HepG2 (cell line): ENCODE data around the gene FITM1. TPM values are rescaled to one million over a fixed set of nuclear protein-coding genes. Genes with fewer than 3 reads are reported as not detected.

Experiments used
- FOSL1 ChIP-seq: sonication (generic); formaldehyde crosslinking; IDR thresholded peaks from 2 replicates; pipeline ENCODE4 v1.9.0; 2021; ENCODE audit warnings: missing genetic modification reagents, borderline replicate concordance
- GATAD1 ChIP-seq: IDR thresholded peaks from 2 replicates; pipeline ENCODE4 v1.6.1; 2016; ENCODE audit warnings: missing genetic modification reagents, missing compliant biosample characterization
- NFKBIZ ChIP-seq: IDR thresholded peaks from 2 replicates; pipeline ENCODE4 v1.6.1; 2018; ENCODE audit warnings: missing genetic modification reagents, missing compliant biosample characterization
- RFX1 ChIP-seq: fragments of 450-650 bp; IDR thresholded peaks from 2 replicates; pipeline ENCODE4 v1.6.1; 2017
- SCMH1 ChIP-seq: sonication (generic); formaldehyde crosslinking; IDR thresholded peaks from 2 replicates; pipeline ENCODE4 v1.9.0; 2021; ENCODE audit warnings: missing genetic modification reagents, mild to moderate bottlenecking, borderline replicate concordance
- SRF ChIP-seq: IDR thresholded peaks from 2 replicates; pipeline ENCODE4 v1.6.1; 2011; ENCODE audit warnings: mild to moderate bottlenecking, low read depth, low read length, moderate library complexity
- TAF15 ChIP-seq: fragments of 200-400 bp; formaldehyde crosslinking; IDR thresholded peaks from one replicate; pipeline ENCODE4 v1.6.1; 2018; ENCODE audit warnings: mild to moderate bottlenecking, low read depth, low read length; ENCODE audit not compliant: poor library complexity, severe bottlenecking
- ZFP62 ChIP-seq: sonication (generic); formaldehyde crosslinking; IDR thresholded peaks from 2 replicates; pipeline ENCODE4 v1.4.0; 2020; ENCODE audit warnings: missing genetic modification reagents
- ZNF136 ChIP-seq: sonication (generic); formaldehyde crosslinking; IDR thresholded peaks from 2 replicates; pipeline ENCODE4 v1.8.1; 2022; ENCODE audit warnings: low read depth, mild to moderate bottlenecking, moderate library complexity, missing genetic modification reagents
- ZNF30 ChIP-seq: sonication (generic); formaldehyde crosslinking; IDR thresholded peaks from 2 replicates; pipeline ENCODE4 v1.5.0; 2020; ENCODE audit warnings: mild to moderate bottlenecking, missing genetic modification reagents
- ZNF446 ChIP-seq: sonication (generic); formaldehyde crosslinking; IDR thresholded peaks from 2 replicates; pipeline ENCODE4 v1.5.0; 2020; ENCODE audit warnings: mild to moderate bottlenecking, missing genetic modification reagents
- ZNF616 ChIP-seq: sonication (generic); formaldehyde crosslinking; IDR thresholded peaks from 2 replicates; pipeline ENCODE4 v1.5.0; 2020; ENCODE audit warnings: low read depth, mild to moderate bottlenecking, missing genetic modification reagents
- ZNF761 ChIP-seq: sonication (generic); formaldehyde crosslinking; conservative IDR thresholded peaks from 2 replicates; pipeline ENCODE4 v1.4.0; 2020; ENCODE audit warnings: mild to moderate bottlenecking, missing genetic modification reagents
- ZSCAN25 ChIP-seq: sonication (generic); formaldehyde crosslinking; IDR thresholded peaks from 2 replicates; pipeline ENCODE4 v1.8.0; 2022; ENCODE audit warnings: mild to moderate bottlenecking, missing genetic modification reagents
- polyA plus RNA-seq, 8 experiments: library from polyadenylated mRNA; depleted of rRNA in 3 of 8; stranded (reverse) in 7 of 8; unstranded in 1 of 8; fragments of >200 nt; fragmentation: Illumina TruSeq in 4 of 8; extraction: Trizol in 4 of 8; gene quantifications; 2 replicates each; pipeline versions ENCODE4 v1.2.1 to v1.2.3, GENCODE V29; 2011 to 2016; ENCODE audit warnings: low read depth in 4 of 8, missing spikeins in 1 of 8, mixed read lengths in 1 of 8; ENCODE audit not compliant: insufficient read depth in 1 of 8
- total RNA-seq, 5 experiments: library from RNA; depleted of rRNA; stranded (reverse); fragments of >200 nt; fragmentation: Illumina TruSeq; extraction: Trizol; gene quantifications; 2 replicates each; pipeline ENCODE4 v1.2.3, GENCODE V29; 2016; ENCODE audit warnings: low read depth in 1 of 5
- TF ChIP-seq, protein P1 (sequence below): sonication (generic); formaldehyde crosslinking; IDR thresholded peaks from 2 replicates; pipeline ENCODE4 v1.5.0; 2020; ENCODE audit warnings: mild to moderate bottlenecking, missing genetic modification reagents, moderate library complexity
- TF ChIP-seq, protein P2 (sequence below): IDR thresholded peaks from 2 replicates; pipeline ENCODE4 v1.6.1; 2016; ENCODE audit warnings: control low read depth
- TF ChIP-seq, protein P3 (sequence below): IDR thresholded peaks from 2 replicates; pipeline ENCODE4 v1.6.1; 2016; ENCODE audit warnings: mild to moderate bottlenecking
- TF ChIP-seq, protein P4 (sequence below): sonication (generic); formaldehyde crosslinking; IDR thresholded peaks from 2 replicates; pipeline ENCODE4 v1.9.0; 2021; ENCODE audit warnings: missing genetic modification reagents, borderline replicate concordance
- TF ChIP-seq, protein P5 (sequence below): sonication (generic); formaldehyde crosslinking; IDR thresholded peaks from 2 replicates; pipeline ENCODE4 v1.4.0; 2020; ENCODE audit warnings: missing genetic modification reagents
- TF ChIP-seq, protein P6 (sequence below): sonication (generic); formaldehyde crosslinking; IDR thresholded peaks from 2 replicates; pipeline ENCODE4 v1.8.0; 2022; ENCODE audit warnings: mild to moderate bottlenecking, missing genetic modification reagents, moderate library complexity

FITM1 gene
- total and polyA plus RNA-seq, 2 of the 13 experiments (the other 11 are each of a cell fraction or from before 2014, with no cell fraction given), result 2.7 to 5.8 TPM

DNA sequence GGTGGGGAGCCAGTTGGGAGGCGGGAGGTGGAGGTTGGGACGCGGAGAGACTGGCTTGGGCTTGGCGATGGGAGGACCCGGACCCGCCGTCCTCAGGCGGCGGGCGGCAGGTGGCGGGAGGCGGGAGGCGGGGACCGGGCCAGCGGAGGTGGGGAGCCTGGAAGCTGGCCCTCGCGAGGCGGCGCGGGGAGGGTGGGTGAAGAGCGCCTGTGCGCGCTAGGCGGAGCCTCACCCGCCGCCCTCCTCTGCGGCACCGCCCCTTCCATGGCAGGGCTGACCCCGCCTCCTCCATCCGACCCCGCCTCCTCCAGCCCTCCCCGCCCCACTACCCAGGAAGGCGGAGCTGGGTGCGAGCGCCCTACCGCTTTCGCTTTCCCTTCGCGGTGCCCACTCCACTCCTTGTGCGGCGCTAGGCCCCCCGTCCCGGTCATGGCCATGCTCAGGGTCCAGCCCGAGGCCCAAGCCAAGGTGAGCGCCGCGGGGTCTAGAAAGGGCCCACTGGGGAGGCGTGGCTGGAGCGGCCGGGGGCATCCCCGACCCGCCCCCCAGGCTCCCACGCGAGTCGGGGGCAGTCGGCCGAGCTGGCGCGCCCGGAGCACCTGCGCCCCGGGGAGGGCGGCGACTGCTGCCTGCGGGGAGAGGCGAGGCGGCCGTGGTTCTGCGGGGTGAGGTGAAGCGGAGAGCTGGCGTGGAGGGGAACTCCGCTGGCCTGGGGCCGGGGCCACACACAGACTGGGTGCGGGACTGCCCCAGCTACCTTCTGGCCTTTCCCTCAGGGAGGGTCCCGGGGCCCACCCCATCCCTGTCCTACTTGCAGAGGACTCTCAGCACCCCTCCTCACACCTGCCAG lies 5.6 kb downstream of the FITM1 start, which contains the start of gene PSME1 (continued):
- TF ChIP-seq, protein P1, sequence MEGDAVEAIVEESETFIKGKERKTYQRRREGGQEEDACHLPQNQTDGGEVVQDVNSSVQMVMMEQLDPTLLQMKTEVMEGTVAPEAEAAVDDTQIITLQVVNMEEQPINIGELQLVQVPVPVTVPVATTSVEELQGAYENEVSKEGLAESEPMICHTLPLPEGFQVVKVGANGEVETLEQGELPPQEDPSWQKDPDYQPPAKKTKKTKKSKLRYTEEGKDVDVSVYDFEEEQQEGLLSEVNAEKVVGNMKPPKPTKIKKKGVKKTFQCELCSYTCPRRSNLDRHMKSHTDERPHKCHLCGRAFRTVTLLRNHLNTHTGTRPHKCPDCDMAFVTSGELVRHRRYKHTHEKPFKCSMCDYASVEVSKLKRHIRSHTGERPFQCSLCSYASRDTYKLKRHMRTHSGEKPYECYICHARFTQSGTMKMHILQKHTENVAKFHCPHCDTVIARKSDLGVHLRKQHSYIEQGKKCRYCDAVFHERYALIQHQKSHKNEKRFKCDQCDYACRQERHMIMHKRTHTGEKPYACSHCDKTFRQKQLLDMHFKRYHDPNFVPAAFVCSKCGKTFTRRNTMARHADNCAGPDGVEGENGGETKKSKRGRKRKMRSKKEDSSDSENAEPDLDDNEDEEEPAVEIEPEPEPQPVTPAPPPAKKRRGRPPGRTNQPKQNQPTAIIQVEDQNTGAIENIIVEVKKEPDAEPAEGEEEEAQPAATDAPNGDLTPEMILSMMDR (CRISPR knock-in tag), result peak; percentile 47; the same call in 1 of the 2 replicates
- TF ChIP-seq ZFP62 (CRISPR knock-in tag) (no peak), ZNF30 (CRISPR knock-in tag) (no peak), ZNF761 (CRISPR knock-in tag) (no peak), RFX1 (no peak), TAF15 (peak; percentile 81), SCMH1 (CRISPR knock-in tag) (no peak), ZNF136 (peak; percentile 91; the same call in 1 of the 2 replicates), NFKBIZ (CRISPR knock-in tag) (peak; percentile 30; the same call in 1 of the 2 replicates), SRF (no peak), ZNF616 (CRISPR knock-in tag) (peak; percentile 91; the same call in 1 of the 2 replicates), ZSCAN25 (peak; percentile 94), ZNF446 (CRISPR knock-in tag) (no peak), FOSL1 (CRISPR knock-in tag) (no peak), GATAD1 (CRISPR knock-in tag) (peak; percentile 73)
- TF ChIP-seq, protein P2, sequence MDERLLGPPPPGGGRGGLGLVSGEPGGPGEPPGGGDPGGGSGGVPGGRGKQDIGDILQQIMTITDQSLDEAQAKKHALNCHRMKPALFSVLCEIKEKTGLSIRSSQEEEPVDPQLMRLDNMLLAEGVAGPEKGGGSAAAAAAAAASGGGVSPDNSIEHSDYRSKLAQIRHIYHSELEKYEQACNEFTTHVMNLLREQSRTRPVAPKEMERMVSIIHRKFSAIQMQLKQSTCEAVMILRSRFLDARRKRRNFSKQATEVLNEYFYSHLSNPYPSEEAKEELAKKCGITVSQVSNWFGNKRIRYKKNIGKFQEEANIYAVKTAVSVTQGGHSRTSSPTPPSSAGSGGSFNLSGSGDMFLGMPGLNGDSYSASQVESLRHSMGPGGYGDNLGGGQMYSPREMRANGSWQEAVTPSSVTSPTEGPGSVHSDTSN (CRISPR knock-in tag), result no peak
- TF ChIP-seq, protein P3, sequence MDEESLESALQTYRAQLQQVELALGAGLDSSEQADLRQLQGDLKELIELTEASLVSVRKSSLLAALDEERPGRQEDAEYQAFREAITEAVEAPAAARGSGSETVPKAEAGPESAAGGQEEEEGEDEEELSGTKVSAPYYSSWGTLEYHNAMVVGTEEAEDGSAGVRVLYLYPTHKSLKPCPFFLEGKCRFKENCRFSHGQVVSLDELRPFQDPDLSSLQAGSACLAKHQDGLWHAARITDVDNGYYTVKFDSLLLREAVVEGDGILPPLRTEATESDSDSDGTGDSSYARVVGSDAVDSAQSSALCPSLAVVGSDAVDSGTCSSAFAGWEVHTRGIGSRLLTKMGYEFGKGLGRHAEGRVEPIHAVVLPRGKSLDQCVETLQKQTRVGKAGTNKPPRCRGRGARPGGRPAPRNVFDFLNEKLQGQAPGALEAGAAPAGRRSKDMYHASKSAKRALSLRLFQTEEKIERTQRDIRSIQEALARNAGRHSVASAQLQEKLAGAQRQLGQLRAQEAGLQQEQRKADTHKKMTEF (CRISPR knock-in tag), result peak; percentile 78; the same call in 1 of the 2 replicates
- TF ChIP-seq, protein P4, sequence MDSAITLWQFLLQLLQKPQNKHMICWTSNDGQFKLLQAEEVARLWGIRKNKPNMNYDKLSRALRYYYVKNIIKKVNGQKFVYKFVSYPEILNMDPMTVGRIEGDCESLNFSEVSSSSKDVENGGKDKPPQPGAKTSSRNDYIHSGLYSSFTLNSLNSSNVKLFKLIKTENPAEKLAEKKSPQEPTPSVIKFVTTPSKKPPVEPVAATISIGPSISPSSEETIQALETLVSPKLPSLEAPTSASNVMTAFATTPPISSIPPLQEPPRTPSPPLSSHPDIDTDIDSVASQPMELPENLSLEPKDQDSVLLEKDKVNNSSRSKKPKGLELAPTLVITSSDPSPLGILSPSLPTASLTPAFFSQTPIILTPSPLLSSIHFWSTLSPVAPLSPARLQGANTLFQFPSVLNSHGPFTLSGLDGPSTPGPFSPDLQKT (CRISPR knock-in tag), result no peak
- TF ChIP-seq, protein P5, sequence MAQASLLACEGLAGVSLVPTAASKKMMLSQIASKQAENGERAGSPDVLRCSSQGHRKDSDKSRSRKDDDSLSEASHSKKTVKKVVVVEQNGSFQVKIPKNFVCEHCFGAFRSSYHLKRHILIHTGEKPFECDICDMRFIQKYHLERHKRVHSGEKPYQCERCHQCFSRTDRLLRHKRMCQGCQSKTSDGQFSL (CRISPR knock-in tag), result peak; percentile 66; the same call in 1 of the 2 replicates
- TF ChIP-seq, protein P6, sequence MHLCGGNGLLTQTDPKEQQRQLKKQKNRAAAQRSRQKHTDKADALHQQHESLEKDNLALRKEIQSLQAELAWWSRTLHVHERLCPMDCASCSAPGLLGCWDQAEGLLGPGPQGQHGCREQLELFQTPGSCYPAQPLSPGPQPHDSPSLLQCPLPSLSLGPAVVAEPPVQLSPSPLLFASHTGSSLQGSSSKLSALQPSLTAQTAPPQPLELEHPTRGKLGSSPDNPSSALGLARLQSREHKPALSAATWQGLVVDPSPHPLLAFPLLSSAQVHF (CRISPR knock-in tag), result no peak
